HepG2 (cell line): ENCODE data around the gene CTSZ. TPM values are rescaled to one million over a fixed set of nuclear protein-coding genes. Genes with fewer than 3 reads are reported as not detected.

Source experiments
- BHLHE40 ChIP-seq: IDR thresholded peaks from 2 replicates; pipeline ENCODE4 v1.6.1; 2011; ENCODE audit warnings: low read length, improper control_type of control experiment
- FIP1L1 ChIP-seq: fragments of 200-400 bp; formaldehyde crosslinking; IDR thresholded peaks from 2 replicates; pipeline ENCODE4 v1.6.1; 2018; ENCODE audit warnings: low read depth, mild to moderate bottlenecking, low read length, moderate library complexity, borderline replicate concordance; ENCODE audit not compliant: insufficient read depth
- GPN1 ChIP-seq: sonication (generic); formaldehyde crosslinking; IDR thresholded peaks from 2 replicates; pipeline ENCODE4 v1.5.1; 2020; ENCODE audit warnings: missing genetic modification reagents, borderline replicate concordance
- JUNB ChIP-seq: sonication (generic); formaldehyde crosslinking; IDR thresholded peaks from 2 replicates; pipeline ENCODE4 v1.8.0; 2022; ENCODE audit warnings: missing genetic modification reagents, mild to moderate bottlenecking, borderline replicate concordance
- KAT8 ChIP-seq: IDR thresholded peaks from 2 replicates; pipeline ENCODE4 v1.6.1; 2016; ENCODE audit warnings: missing genetic modification reagents, missing compliant biosample characterization
- PHF5A ChIP-seq: IDR thresholded peaks from one replicate; pipeline ENCODE4 v1.6.1; 2018; ENCODE audit warnings: low read depth, missing genetic modification reagents; ENCODE audit not compliant: unreplicated experiment
- PRDM10 ChIP-seq: sonication (generic); formaldehyde crosslinking; IDR thresholded peaks from 2 replicates; pipeline ENCODE4 v1.4.0; 2020; ENCODE audit warnings: low read depth, missing genetic modification reagents
- SUZ12 ChIP-seq: fragments of 150-350 bp; IDR thresholded peaks from 2 replicates; pipeline ENCODE4 v1.6.1; 2014; ENCODE audit warnings: low read depth, low read length
- ZBTB25 ChIP-seq: IDR thresholded peaks from 2 replicates; pipeline ENCODE4 v1.6.1; 2018; ENCODE audit warnings: missing genetic modification reagents
- ZBTB38 ChIP-seq: sonication (generic); formaldehyde crosslinking; IDR thresholded peaks from 2 replicates; pipeline ENCODE4 v1.5.1; 2020; ENCODE audit warnings: mild to moderate bottlenecking, missing genetic modification reagents
- ZNF558 ChIP-seq: sonication (generic); formaldehyde crosslinking; IDR thresholded peaks from 2 replicates; pipeline ENCODE4 v1.9.0; 2022; ENCODE audit warnings: mild to moderate bottlenecking, missing genetic modification reagents, borderline replicate concordance
- ZNF646 ChIP-seq: sonication (generic); formaldehyde crosslinking; IDR thresholded peaks from 2 replicates; pipeline ENCODE4 v1.9.0; 2021; ENCODE audit warnings: mild to moderate bottlenecking, missing genetic modification reagents
- ZNF766 ChIP-seq: sonication (generic); formaldehyde crosslinking; IDR thresholded peaks from 2 replicates; pipeline ENCODE4 v1.5.0; 2020; ENCODE audit warnings: missing genetic modification reagents, borderline replicate concordance
- ZNF780A ChIP-seq: sonication (generic); formaldehyde crosslinking; IDR thresholded peaks from 2 replicates; pipeline ENCODE4 v1.8.0; 2022; ENCODE audit warnings: mild to moderate bottlenecking, missing genetic modification reagents, moderate library complexity
- polyA plus RNA-seq, 8 experiments: library from polyadenylated mRNA; depleted of rRNA in 3 of 8; stranded (reverse) in 7 of 8; unstranded in 1 of 8; fragments of >200 nt; fragmentation: Illumina TruSeq in 4 of 8; extraction: Trizol in 4 of 8; gene quantifications; 2 replicates each; pipeline versions ENCODE4 v1.2.1 to v1.2.3, GENCODE V29; 2011 to 2016; ENCODE audit warnings: low read depth in 4 of 8, missing spikeins in 1 of 8, mixed read lengths in 1 of 8; ENCODE audit not compliant: insufficient read depth in 1 of 8
- total RNA-seq, 5 experiments: library from RNA; depleted of rRNA; stranded (reverse); fragments of >200 nt; fragmentation: Illumina TruSeq; extraction: Trizol; gene quantifications; 2 replicates each; pipeline ENCODE4 v1.2.3, GENCODE V29; 2016; ENCODE audit warnings: low read depth in 1 of 5
- TF ChIP-seq, protein P1 (sequence below): IDR thresholded peaks from 2 replicates; pipeline ENCODE4 v1.6.1; 2016; ENCODE audit warnings: low read depth, control low read depth

The CTSZ gene
- total and polyA plus RNA-seq, 2 of the 13 experiments (the other 11 are each of a cell fraction or from before 2014, with no cell fraction given) = 0.33 TPM; not detected in 1

DNA sequence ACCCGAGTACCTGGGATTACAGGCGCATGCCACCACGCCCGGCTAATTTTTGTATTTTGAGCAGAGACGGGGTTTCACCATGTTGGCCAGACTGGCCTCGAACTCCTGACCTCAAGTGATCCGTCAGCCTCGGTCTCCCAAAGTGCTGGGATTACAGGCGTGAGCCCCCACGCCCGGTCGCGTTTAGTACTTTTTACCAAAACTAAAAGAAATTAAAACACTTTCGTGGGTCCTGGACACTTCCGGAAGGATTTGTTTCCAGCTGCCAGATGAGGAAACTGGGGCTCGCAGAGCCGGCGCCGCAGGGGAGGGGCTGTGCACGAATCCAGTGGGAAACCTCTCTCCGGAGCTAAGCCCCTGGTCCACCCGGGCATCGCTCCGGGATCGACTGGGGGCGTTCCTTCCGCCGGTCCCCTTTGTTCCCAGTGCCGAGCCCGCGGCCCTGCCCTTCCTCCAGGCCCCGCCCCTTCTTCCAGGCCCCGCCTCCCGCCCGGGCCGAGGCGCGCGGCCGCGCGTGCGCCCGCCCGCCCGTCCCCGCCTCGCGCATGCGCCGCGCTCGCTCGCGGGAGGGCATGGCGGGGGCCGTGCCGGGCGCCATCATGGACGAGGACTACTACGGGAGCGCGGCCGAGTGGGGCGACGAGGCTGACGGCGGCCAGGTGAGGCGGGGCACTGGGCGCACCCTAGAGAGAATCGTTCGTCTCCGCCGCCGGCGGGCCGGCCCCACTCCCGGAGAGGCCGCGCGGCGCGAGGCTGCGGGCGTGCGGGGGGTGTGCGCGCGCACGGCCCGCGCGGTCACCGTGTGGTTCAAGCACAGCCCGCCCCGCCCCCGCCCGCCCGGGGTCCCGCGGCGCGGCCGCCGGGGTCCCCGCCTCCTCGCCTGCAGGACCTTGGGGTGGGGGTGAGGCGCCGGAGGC, 26.1 kb downstream of the CTSZ start, which contains the start of gene NELFCD (continued):
- TF ChIP-seq ZNF646 (CRISPR knock-in tag) (no peak), KAT8 (CRISPR knock-in tag) (peak; percentile 68), PRDM10 (no peak), ZNF766 (CRISPR knock-in tag) (peak; percentile 93; the same call in 1 of the 2 replicates), GPN1 (peak; percentile 87; the same call in 1 of the 2 replicates), ZBTB25 (CRISPR knock-in tag) (peak; percentile 73; the same call in 1 of the 2 replicates), ZBTB38 (peak; percentile 38; the same call in 1 of the 2 replicates), FIP1L1 (no peak), SUZ12 (no peak), ZNF780A (CRISPR knock-in tag) (no peak), ZNF558 (CRISPR knock-in tag) (peak; percentile 91; the same call in 1 of the 2 replicates), JUNB (CRISPR knock-in tag) (no peak), PHF5A (CRISPR knock-in tag) (peak; percentile 20), BHLHE40 (0 out of 2 replicates have a peak, but pooled peaks have one; percentile 25)
- TF ChIP-seq, protein P1, sequence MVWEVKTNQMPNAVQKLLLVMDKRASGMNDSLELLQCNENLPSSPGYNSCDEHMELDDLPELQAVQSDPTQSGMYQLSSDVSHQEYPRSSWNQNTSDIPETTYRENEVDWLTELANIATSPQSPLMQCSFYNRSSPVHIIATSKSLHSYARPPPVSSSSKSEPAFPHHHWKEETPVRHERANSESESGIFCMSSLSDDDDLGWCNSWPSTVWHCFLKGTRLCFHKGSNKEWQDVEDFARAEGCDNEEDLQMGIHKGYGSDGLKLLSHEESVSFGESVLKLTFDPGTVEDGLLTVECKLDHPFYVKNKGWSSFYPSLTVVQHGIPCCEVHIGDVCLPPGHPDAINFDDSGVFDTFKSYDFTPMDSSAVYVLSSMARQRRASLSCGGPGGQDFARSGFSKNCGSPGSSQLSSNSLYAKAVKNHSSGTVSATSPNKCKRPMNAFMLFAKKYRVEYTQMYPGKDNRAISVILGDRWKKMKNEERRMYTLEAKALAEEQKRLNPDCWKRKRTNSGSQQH = no peak
